Omental fat pad (tissue), 4 donors: ENCODE results near the gene TMEM185B. TPM values are rescaled to one million over a fixed set of nuclear protein-coding genes. Genes with fewer than 3 reads are reported as not detected.

ENCODE experiments used
- ATAC-seq: fragments of 150-250 bp; one replicate; pipeline ENCODE4 v1.9.1; 2016; ENCODE audit warnings: mild to moderate bottlenecking, moderate library complexity; ENCODE audit not compliant: low FRiP score
- DNase-seq: peaks from one replicate; pipeline ENCODE4 v3.0.0-alpha.2; 2019; ENCODE audit warnings: low spot score
- CTCF ChIP-seq, 3 donors: fragments of 450-650 bp; IDR thresholded peaks; one replicate each; pipeline ENCODE4 v1.5.1; 2016 to 2017; ENCODE audit warnings: antibody characterized with exemption in 3 of 3, mild to moderate bottlenecking in 3 of 3, moderate library complexity in 2 of 3
- total RNA-seq, 4 donors: library from RNA; depleted of rRNA; stranded (reverse); fragments of >200 nt; gene quantifications; one replicate each; pipeline ENCODE4 v1.1.0, GENCODE V29; 2016

TMEM185B gene
- total RNA-seq, 4 donors from 2014 or later, result 21.5 to 31.7 (median 25.1) TPM

- DNase-seq (no peak), ATAC-seq (no peak)
- TF ChIP-seq CTCF (IDR thresholded peaks at IDR 0.05), result no peak
These were observed 3.1 kb upstream of the TMEM185B start for GRCh38 chr2:120226316-120226715.

- DNase-seq, result no peak
- ATAC-seq, result no peak
- TF ChIP-seq CTCF (IDR thresholded peaks at IDR 0.05), result no peak
These were observed 2.4 kb upstream of the TMEM185B start for GRCh38 chr2:120225549-120226065.

GRCh38 chr2:120224735-120225548 lies 1.7 kb upstream of the TMEM185B start:
- DNase-seq, result no peak
- ATAC-seq, result no peak
- TF ChIP-seq CTCF (IDR thresholded peaks at IDR 0.05), result no peak

GRCh38 chr2:120224256-120224655 lies 1.1 kb upstream of the TMEM185B start:
- ATAC-seq (no peak), DNase-seq (no peak)
- TF ChIP-seq CTCF (IDR thresholded peaks at IDR 0.05), result no peak

GRCh38 chr2:120222186-120223033 lies 790 bp downstream of the TMEM185B start:
- DNase-seq (no peak), ATAC-seq (no peak)
- no peak for TF ChIP-seq CTCF (IDR thresholded peaks at IDR 0.05)

- no peak for TF ChIP-seq CTCF (IDR thresholded peaks at IDR 0.05)
- DNase-seq, result no peak
- ATAC-seq, result no peak
These were observed 1.6 kb downstream of the TMEM185B start for GRCh38 chr2:120221616-120222015.
